HepG2 (cell line): ENCODE data around the gene KIAA0319L. TPM values are rescaled to one million over a fixed set of nuclear protein-coding genes. Genes with fewer than 3 reads are reported as not detected.

Source experiments
- ATAC-seq: fragments of 200-7000 bp; cut with Tn5 transposase; 3 replicates; pipeline ENCODE4 v1.9.1; 2020; ENCODE audit warnings: mild to moderate bottlenecking, moderate library complexity
- BruUV-seq: library from RNA; stranded (reverse); fragments of 400-500 nt; replicated peaks from 2 replicates; lab custom pipeline; 2021; lab: Mats Ljungman, UMichigan
- CTCF ChIA-PET: fragments of 300-600 bp; formaldehyde crosslinking; extraction: SDS; loops from one replicate; lab custom pipeline; 2021; ENCODE audit warnings: low total read pairs, inconsistent platforms, low intra/inter-chr PET ratio; lab: Yijun Ruan, JAX
- POLR2A ChIA-PET: fragments of 350-600 bp; sonication (Branson Sonifier 250); formaldehyde crosslinking; loops from one replicate; lab custom pipeline; 2020; ENCODE audit warnings: antibody characterized with exemption, inconsistent platforms; lab: Yijun Ruan, JAX
- DNase-seq: peaks from one replicate; pipeline ENCODE4 v3.0.0-alpha.2; 2015; ENCODE audit warnings: low spot score
- FAIRE-seq: peaks from 3 replicates; lab custom pipeline; 2011; peaks lifted over from hg19 to GRCh38; lab: Jason Lieb, UNC
- H2AFZ ChIP-seq: one replicate; pipeline ENCODE4 v1.6.1; 2011; ENCODE audit warnings: low read length, inconsistent platforms
- H3K27ac ChIP-seq: fragments of 300-600 bp; 3 replicates; pipeline ENCODE4 v1.8.0; 2011; ENCODE audit warnings: mixed run types, mild to moderate bottlenecking, mixed read lengths, low read length, inconsistent platforms; ENCODE audit not compliant: insufficient read depth; ENCODE audit errors: extremely low read length
- H3K27me3 ChIP-seq, 2 experiments: fragments of 200-600 bp in 1 of 2; 2 replicates in 1 of 2; 3 replicates in 1 of 2; pipeline versions ENCODE4 v1.6.0 to v1.8.0; 2011; ENCODE audit warnings: low read length in 2 of 2, mild to moderate bottlenecking in 2 of 2, moderate library complexity in 2 of 2, inconsistent platforms in 1 of 2; ENCODE audit not compliant: insufficient read depth in 2 of 2, control insufficient read depth in 1 of 2
- H3K36me3 ChIP-seq, 2 experiments: fragments of 200-600 bp in 1 of 2; replicated peaks in 1 of 2; 2 replicates in 1 of 2; 3 replicates in 1 of 2; pipeline versions ENCODE4 v1.5.1 to v1.8.0; 2011; ENCODE audit warnings: low read length in 2 of 2, inconsistent platforms in 1 of 2; ENCODE audit not compliant: insufficient read depth in 2 of 2, control insufficient read depth in 1 of 2
- H3K4me1 ChIP-seq: 2 replicates; pipeline ENCODE4 v1.5.1; 2012; ENCODE audit warnings: low read length, inconsistent platforms; ENCODE audit not compliant: insufficient read depth
- H3K4me2 ChIP-seq: 2 replicates; pipeline ENCODE4 v1.6.0; 2011; ENCODE audit warnings: low read depth, low read length, inconsistent platforms
- H3K4me3 ChIP-seq, 3 experiments: fragments of 200-600 bp in 1 of 3; sonication (generic), shearing (Covaris generic) in 1 of 3; replicated peaks in 1 of 3; 2 replicates each; pipeline ENCODE4 v1.5.1; 2011 to 2016; ENCODE audit warnings: low read length in 3 of 3, inconsistent platforms in 2 of 3, low read depth in 2 of 3, mild to moderate bottlenecking in 2 of 3, control low read depth in 1 of 3, mixed read lengths in 1 of 3; ENCODE audit not compliant: insufficient read depth in 1 of 3
- H3K79me2 ChIP-seq: one replicate; pipeline ENCODE4 v1.6.1; 2011; ENCODE audit warnings: low read length, inconsistent platforms; ENCODE audit not compliant: insufficient read depth
- H3K9ac ChIP-seq: 2 replicates; pipeline ENCODE4 v1.6.0; 2011; ENCODE audit warnings: mild to moderate bottlenecking, low read depth, low read length, inconsistent platforms; ENCODE audit not compliant: insufficient read depth
- H3K9me3 ChIP-seq: 2 replicates; pipeline ENCODE4 v1.5.1; 2012; ENCODE audit warnings: mild to moderate bottlenecking, low read length
- H4K20me1 ChIP-seq: 2 replicates; pipeline ENCODE4 v1.6.0; 2011; ENCODE audit warnings: inconsistent platforms, mild to moderate bottlenecking, low read length, moderate library complexity; ENCODE audit not compliant: insufficient read depth
- ATF2 ChIP-seq: sonication (generic); formaldehyde crosslinking; IDR thresholded peaks from 2 replicates; pipeline ENCODE4 v1.4.0; 2020; ENCODE audit warnings: missing genetic modification reagents
- CBFB ChIP-seq: sonication (generic); formaldehyde crosslinking; IDR thresholded peaks from 2 replicates; pipeline ENCODE4 v1.4.0; 2020; ENCODE audit warnings: missing genetic modification reagents
- ELF3 ChIP-seq: IDR thresholded peaks from 2 replicates; pipeline ENCODE4 v1.6.1; 2016; ENCODE audit warnings: missing genetic modification reagents, missing compliant biosample characterization
- HOXA5 ChIP-seq: sonication (generic); formaldehyde crosslinking; IDR thresholded peaks from 2 replicates; pipeline ENCODE4 v1.4.0; 2020; ENCODE audit warnings: missing genetic modification reagents
- IKZF4 ChIP-seq: sonication (generic); formaldehyde crosslinking; IDR thresholded peaks from 2 replicates; pipeline ENCODE4 v1.5.1; 2020; ENCODE audit warnings: borderline replicate concordance, mild to moderate bottlenecking, low read depth, missing genetic modification reagents; ENCODE audit errors: not compliant biosample characterization
- IKZF5 ChIP-seq: IDR thresholded peaks from 2 replicates; pipeline ENCODE4 v1.6.1; 2018; ENCODE audit warnings: missing genetic modification reagents, mild to moderate bottlenecking, missing compliant biosample characterization
- KMT2A ChIP-seq: sonication (generic); formaldehyde crosslinking; IDR thresholded peaks from 2 replicates; pipeline ENCODE4 v1.4.0; 2020; ENCODE audit warnings: missing genetic modification reagents
- NFRKB ChIP-seq: fragments of 450-650 bp; IDR thresholded peaks from 2 replicates; pipeline ENCODE4 v1.6.1; 2017
- SIX1 ChIP-seq: sonication (generic); formaldehyde crosslinking; IDR thresholded peaks from 2 replicates; pipeline ENCODE4 v1.4.0; 2020; ENCODE audit warnings: missing genetic modification reagents, borderline replicate concordance
- ZFP36L2 ChIP-seq: sonication (generic); formaldehyde crosslinking; IDR thresholded peaks from 2 replicates; pipeline ENCODE4 v1.4.0; 2020; ENCODE audit warnings: missing genetic modification reagents
- ZGPAT ChIP-seq: IDR thresholded peaks from 2 replicates; pipeline ENCODE4 v1.6.1; 2016; ENCODE audit warnings: mild to moderate bottlenecking
- ZNF142 ChIP-seq: sonication (generic); formaldehyde crosslinking; IDR thresholded peaks from 2 replicates; pipeline ENCODE4 v1.4.0; 2020; ENCODE audit warnings: missing genetic modification reagents
- ZNF329 ChIP-seq: sonication (generic); formaldehyde crosslinking; IDR thresholded peaks from 2 replicates; pipeline ENCODE4 v1.9.0; 2021; ENCODE audit warnings: low read depth, mild to moderate bottlenecking, missing genetic modification reagents
- ZNF552 ChIP-seq: sonication (generic); formaldehyde crosslinking; IDR thresholded peaks from 2 replicates; pipeline ENCODE4 v1.9.0; 2022; ENCODE audit warnings: missing genetic modification reagents, mild to moderate bottlenecking, borderline replicate concordance
- ZNF580 ChIP-seq: IDR thresholded peaks from 2 replicates; pipeline ENCODE4 v1.6.1; 2016; ENCODE audit warnings: low read depth, borderline replicate concordance
- ZNF772 ChIP-seq: sonication (generic); formaldehyde crosslinking; IDR thresholded peaks from 2 replicates; pipeline ENCODE4 v1.5.0; 2020; ENCODE audit warnings: mild to moderate bottlenecking, missing genetic modification reagents
- WGBS: methylation state at CpG from one replicate; pipeline ENCODE4 v1.1.6; 2017; ENCODE audit warnings: low lambda C conversion rate; 5-methylcytosine and 5-hydroxymethylcytosine counted together
- in situ Hi-C: cut with HindIII; loops from 2 replicates; pipeline ENCODE4 v1.10.0; 2017; ENCODE audit warnings: low pct_unique_long_range_greater_than_20kb; ENCODE audit not compliant: extremely low pct_ligation_motif_present
- intact Hi-C: fragments of 100-400 bp; cut with micrococcal nuclease; formaldehyde crosslinking; loops from one replicate; pipeline ENCODE4 v1.10.0; 2022; ENCODE audit not compliant: unreplicated experiment
- polyA plus RNA-seq, 8 experiments: library from polyadenylated mRNA; depleted of rRNA in 3 of 8; stranded (reverse) in 7 of 8; unstranded in 1 of 8; fragments of >200 nt; fragmentation: Illumina TruSeq in 4 of 8; extraction: Trizol in 4 of 8; gene quantifications; 2 replicates each; pipeline versions ENCODE4 v1.2.1 to v1.2.3, GENCODE V29; 2011 to 2016; ENCODE audit warnings: low read depth in 4 of 8, missing spikeins in 1 of 8, mixed read lengths in 1 of 8; ENCODE audit not compliant: insufficient read depth in 1 of 8
- total RNA-seq, 5 experiments: library from RNA; depleted of rRNA; stranded (reverse); fragments of >200 nt; fragmentation: Illumina TruSeq; extraction: Trizol; gene quantifications; 2 replicates each; pipeline ENCODE4 v1.2.3, GENCODE V29; 2016; ENCODE audit warnings: low read depth in 1 of 5

The KIAA0319L gene
- total and polyA plus RNA-seq, 2 of the 13 experiments (the other 11 are each of a cell fraction or from before 2014, with no cell fraction given) = 33.4 to 82.6 TPM

- Histone ChIP-seq H3K27me3 (no peaks in the 10 kb centered on the region), H3K4me2 (no peak overlapping the region), H3K79me2 (no peaks in the 10 kb centered on the region), H3K9ac (no peak overlapping the region), H3K9me3 (no peaks in the 10 kb centered on the region), H2AFZ (no peak overlapping the region), H4K20me1 (no peaks in the 10 kb centered on the region), H3K27ac (no peak overlapping the region), H3K4me1 (no peaks in the 10 kb centered on the region), H3K4me3 (no peak overlapping the region), H3K36me3 (peaks cover 16 to 63% of the 10 kb centered on the region in 2 experiments)
- intact Hi-C loops (no loop called here), in situ Hi-C loops (no loop called here)
- ATAC-seq = no peak
- no peak for DNase-seq
- CTCF ChIA-PET = no interaction called here
- no TSS peak for BruUV-seq
- TF ChIP-seq ZNF772 (CRISPR knock-in tag) (no peak), SIX1 (CRISPR knock-in tag) (no peak), IKZF5 (CRISPR knock-in tag) (no peak), NFRKB (no peak), KMT2A (CRISPR knock-in tag) (no peak), IKZF4 (CRISPR knock-in tag) (no peak), ZNF329 (CRISPR knock-in tag) (no peak), ELF3 (no peak), HOXA5 (no peak), ATF2 (CRISPR knock-in tag) (no peak), ZNF552 (no peak), ZFP36L2 (CRISPR knock-in tag) (no peak), ZNF142 (CRISPR knock-in tag) (no peak), CBFB (CRISPR knock-in tag) (no peak), ZGPAT (no peak), ZNF580 (CRISPR knock-in tag) (no peak)
- 95% methylated on average over 2 of the region's 2 CpGs for WGBS
- POLR2A ChIA-PET = no interaction called here
- no peak for FAIRE-seq
Measured at GRCh38 chr1:35394386-35394785, 162.8 kb downstream of the KIAA0319L start.
